VCaP (cell line): ENCODE data around the gene HASPIN.

Experiments used
- H3K27ac ChIP-seq: fragments of 450-650 bp; 2 replicates; pipeline ENCODE4 v1.5.1; 2017
- CTCF ChIP-seq: fragments of 450-650 bp; conservative IDR thresholded peaks from 2 replicates; pipeline ENCODE4 v1.5.1; 2017; ENCODE audit warnings: mild to moderate bottlenecking, moderate library complexity

HASPIN gene

DNA sequence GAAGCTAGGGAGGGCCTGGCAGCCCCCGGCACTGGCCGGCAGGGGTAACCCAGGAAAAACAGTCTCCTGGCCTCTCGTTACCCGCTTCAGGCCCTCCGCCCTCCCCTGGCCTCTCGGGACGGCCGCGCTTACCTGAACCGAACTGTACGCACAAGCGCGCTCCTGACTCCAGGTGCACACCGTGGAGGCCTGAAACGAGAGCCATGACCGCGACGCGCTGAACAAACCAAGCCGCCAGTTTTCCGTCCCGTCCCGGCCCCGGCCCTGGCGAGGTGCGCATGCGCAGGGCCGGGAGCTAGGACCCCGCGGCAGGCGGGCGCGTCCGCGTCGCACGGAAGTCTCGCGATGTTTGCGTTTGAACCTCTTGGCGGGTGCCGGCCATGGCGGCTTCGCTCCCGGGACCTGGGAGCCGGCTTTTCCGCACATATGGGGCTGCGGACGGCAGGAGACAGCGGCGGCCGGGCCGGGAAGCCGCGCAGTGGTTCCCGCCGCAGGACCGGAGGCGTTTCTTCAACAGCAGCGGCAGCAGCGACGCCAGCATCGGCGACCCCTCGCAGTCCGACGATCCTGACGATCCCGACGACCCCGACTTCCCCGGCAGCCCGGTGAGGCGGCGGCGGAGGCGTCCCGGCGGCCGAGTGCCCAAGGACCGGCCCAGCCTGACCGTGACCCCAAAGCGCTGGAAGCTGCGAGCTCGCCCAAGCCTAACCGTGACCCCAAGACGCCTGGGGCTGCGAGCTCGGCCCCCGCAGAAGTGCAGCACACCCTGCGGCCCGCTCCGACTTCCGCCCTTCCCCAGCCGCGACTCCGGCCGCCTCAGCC, at the start of gene HASPIN:
HASPIN (plus strand) TSS at position 348 of the 822 bp plus-strand sequence; CDS start at position 381, 33 bp downstream.
- peak within 1 kb of the TSS; percentile 94 for H3K27ac ChIP-seq
- TF ChIP-seq CTCF, result no peak

GRCh38 chr17:3675886-3676285, 47.8 kb upstream of the HASPIN start:
- TF ChIP-seq CTCF, result no peak
- no peak overlapping the region for H3K27ac ChIP-seq

- H3K27ac ChIP-seq, result no peak overlapping the region
- TF ChIP-seq CTCF, result no peak
Observed at GRCh38 chr17:3678095-3678820, 45.4 kb upstream of the HASPIN start.

- H3K27ac ChIP-seq, result no peak overlapping the region
- no peak for TF ChIP-seq CTCF
Observed at GRCh38 chr17:3678821-3679530, 44.7 kb upstream of the HASPIN start.

DNA sequence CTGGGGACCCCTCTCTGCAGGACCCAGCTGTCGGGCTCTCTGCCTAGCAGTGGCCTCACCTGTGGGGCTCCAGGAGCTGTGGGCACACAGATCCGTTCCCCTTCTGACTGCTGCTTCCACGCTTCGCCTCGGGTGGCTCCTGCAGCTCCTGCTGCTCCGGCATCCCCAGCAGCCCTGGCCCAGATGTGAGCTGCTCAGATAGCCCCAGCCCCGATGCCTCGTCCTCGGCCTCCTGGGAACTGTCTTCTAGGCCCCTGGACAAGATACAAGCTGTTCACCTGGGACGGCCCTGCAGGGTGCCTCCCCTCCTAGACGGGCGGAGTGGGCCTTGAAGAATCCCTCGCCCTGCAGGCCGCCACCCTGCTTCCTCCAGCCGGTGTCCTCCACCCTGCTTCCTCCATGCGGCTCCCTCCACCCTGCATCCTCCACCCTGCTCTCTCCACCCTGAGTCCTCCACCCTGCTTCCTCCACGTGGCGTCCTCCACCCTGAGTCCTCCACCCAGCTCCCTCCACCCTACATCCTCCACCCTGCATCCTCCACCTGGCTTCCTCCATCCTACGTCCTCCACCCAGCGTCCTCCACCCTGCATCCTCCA, 44.1 kb upstream of the HASPIN start:
- no peak for TF ChIP-seq CTCF
- no peak overlapping the region for H3K27ac ChIP-seq

DNA sequence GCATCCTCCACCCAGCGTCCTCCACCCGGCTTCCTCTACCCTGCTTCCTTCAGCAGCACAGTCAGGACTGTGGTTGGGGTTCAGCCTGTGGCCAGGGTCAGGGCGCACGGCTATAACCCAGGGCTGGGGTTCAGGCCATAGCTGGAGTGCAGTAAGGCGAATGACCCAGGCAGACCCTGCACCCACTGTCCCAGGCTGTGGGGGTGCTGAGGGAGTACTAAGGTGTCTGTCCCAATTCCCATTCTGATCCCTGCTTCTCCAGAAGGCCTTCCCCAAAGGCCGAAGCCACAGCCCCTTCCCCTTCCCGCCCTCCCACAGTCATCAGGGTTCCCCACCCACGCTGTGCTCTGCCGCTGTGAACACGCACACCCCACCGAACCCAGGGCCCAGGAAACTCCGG, 42.6 kb upstream of the HASPIN start:
- no peak overlapping the region for H3K27ac ChIP-seq
- TF ChIP-seq CTCF, result no peak

GRCh38 chr17:3681565-3681964, 42.1 kb upstream of the HASPIN start:
- no peak for TF ChIP-seq CTCF
- H3K27ac ChIP-seq, result no peak overlapping the region
